Stimulated activated CD4-positive, alpha-beta T cell treated with anti-CD3 and anti-CD28 coated beads, Interleukin-4, amount 100 ng/mL, for 1 hour (primary cell): Measurements from ENCODE around the gene ZDHHC13.

Source experiments
- DNase-seq: peaks from one replicate; pipeline ENCODE4 v3.0.0-alpha.2; 2020

The ZDHHC13 gene

DNA sequence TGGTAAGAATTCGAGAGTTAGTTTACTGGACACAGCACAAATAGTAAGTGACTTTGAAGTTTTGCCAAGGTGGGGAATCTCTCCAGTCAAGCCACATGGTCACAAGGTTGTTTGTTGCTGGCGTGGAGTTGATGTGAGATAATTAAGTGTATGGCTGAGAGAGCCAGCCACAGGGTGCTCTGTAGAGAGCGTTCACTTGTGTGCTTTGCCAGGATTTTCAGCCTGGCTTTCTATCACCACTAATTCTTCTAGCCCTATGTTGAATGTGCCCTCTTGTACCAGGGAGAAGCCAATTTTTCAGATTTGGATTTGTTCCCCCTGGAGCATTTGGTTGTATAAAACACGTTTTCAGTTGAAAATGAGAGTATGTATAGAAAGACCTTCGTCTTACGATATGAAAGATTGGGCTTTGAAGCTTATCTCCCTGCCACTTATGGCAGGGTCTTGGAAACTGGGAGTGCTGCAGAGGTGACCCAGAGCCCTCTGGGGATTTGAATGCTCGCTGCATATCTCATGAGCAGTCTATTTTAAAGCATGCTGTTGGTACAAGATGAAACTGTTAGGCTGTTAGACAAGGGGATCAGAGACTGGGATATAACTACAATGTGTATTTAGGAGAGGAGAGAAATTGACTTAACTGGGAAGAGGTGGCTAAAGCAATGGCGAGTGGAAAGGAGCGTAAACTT, 56.2 kb downstream of the ZDHHC13 start:
- no peak for DNase-seq

DNA sequence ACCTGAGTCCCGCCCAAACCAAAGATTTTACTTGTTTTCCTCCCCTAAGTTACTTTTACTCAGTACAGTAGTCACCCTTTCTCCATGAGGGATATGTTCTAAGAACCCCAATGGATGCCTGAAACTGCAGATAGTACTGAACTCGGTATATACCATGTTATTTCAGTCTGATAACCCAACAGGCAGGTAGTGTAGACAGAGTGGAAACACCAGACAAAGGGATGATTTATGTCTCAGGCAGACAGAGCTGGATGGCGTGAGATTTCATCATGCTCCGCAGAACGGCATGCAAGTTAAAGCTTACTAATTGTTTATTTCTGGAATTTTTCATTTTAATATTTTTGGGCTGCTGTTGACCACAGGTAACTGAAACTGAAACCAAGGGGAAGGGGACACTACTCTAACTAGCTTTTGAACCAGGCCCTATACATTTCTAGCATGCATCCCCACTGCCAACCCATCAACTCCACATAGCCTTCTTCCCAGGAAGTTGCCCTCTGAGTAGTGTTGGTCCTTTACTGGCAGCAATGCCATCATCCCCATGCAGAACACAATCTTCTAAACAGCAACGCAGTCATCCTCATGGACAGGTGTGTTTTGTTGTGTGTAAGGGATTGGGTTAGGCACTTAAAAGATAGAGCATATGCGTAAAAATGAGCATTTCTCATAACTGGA, 57.1 kb downstream of the ZDHHC13 start:
- DNase-seq = no peak

DNA sequence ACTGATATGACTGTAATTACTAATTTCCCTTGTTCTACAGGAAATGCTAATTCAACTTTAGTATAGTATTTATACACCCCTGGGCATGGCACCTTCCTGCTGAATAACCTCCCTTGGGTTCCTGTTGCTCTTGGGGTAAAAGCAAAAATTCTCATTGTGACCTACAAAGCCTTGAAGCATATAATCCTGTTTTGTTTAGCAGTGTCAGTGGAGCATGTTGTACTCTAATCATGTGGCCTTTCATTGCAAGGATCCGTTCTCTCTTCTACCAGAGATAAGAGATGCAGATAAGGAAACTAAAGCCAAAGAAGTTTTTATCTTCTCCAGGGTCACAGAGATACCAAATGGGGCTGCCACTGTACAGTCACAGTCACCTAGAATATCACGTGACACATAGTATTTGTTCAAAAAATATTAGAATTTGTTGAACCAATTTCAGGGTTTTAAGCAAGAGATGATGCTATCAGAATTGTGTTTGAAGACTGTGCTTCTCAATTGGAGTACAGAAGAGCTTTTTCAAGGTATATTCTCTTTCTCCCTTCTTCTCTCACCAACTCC, 59.7 kb downstream of the ZDHHC13 start:
- no peak for DNase-seq

DNA sequence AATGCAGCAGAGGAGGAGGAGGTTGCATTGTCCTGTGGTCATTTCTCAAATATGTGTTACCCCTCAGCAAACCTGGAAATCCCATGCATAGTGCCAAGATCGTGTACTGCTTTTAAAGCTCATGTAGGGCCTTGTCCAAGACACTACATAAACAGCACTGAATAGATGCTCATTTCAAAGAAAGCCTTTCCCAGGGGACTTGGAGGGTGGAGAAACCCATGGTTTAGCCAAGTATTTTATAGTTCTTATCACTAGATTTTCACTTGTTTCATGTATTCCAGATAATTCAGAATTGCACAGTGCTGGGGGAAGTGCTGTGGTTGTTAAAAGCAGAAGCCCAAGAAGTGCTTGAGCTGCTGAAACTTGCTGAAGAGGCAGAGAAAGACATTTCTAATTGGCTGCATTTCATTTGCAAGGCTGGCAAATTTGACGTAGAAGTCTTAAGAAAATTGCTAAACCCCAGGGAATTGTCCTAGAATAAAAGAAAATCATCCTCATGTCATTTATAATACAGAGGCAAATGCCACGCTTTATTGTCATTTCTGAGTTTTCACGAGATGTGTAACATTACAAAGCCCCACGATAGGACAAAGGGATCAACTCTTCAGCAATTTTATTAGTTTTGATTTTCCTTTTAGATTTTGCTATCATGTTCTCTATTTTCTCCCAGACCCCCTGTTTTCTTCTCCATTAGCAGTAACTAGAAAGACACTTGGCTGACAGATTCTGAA, 64.7 kb downstream of the ZDHHC13 start:
- DNase-seq = no peak

DNA sequence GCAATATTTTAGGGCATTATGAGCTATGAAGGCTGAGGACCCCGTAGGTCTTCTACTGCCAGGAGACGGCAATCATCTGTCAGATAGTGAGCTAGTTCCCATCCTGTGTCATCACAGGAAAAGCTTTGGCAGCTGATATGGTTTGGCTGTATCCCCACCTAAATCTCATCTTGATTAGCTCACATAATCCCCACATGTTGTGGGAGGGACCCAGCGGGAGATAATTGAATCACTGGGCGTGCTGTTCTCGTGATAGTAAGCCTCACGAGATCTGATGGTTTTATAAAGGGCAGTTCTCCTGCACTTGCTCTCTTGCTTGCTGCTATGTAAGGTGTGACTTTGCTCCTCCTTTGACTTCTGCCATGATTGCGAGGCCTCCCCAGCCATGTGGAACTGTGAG, 66.7 kb downstream of the ZDHHC13 start:
- DNase-seq = no peak

DNA sequence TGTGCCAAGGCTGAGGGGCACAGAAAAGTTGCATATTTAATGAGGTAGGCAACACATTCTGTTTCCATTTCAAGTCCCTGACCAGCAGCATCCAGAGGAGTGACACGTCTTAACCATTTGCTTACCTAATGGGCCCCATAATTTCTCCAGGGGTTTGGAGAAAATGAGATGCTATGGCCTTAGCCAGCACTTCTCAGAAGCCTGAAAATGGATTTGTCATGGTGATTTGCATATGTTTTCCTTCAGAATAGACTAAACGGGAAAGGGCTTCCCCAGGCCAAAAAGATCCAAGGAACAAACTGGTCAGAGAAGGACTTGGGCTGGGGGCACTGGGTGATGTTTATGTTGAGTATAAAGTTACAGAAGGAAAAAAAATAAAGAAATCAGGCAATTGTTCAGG, 68.1 kb downstream of the ZDHHC13 start:
- DNase-seq = no peak

DNA sequence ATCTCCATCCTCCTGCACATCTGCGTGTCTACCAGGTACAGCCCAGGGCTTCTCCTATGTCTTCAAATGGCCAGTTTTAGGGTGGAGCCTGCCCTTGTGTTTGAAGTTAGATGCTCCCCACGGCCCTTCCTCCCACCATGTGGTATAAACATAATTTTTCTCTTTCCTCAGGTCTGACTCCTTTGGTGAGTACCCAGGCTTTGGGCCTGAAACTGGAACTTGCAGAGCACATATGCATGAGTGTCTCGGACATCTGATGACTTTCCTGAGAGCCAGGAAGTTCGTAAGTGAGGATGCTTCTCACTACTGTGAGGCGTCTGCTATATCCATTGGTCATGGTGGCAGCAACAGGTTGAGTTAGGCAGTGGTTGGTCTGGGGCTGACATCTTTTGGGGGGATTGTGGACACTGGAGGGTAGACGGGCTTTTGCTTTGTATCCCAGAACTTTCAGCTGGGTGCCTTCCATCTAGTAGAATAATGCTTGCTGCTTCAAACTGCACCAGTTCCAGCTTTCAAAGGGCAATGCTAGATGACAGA, 68.6 kb downstream of the ZDHHC13 start:
- DNase-seq = no peak

DNA sequence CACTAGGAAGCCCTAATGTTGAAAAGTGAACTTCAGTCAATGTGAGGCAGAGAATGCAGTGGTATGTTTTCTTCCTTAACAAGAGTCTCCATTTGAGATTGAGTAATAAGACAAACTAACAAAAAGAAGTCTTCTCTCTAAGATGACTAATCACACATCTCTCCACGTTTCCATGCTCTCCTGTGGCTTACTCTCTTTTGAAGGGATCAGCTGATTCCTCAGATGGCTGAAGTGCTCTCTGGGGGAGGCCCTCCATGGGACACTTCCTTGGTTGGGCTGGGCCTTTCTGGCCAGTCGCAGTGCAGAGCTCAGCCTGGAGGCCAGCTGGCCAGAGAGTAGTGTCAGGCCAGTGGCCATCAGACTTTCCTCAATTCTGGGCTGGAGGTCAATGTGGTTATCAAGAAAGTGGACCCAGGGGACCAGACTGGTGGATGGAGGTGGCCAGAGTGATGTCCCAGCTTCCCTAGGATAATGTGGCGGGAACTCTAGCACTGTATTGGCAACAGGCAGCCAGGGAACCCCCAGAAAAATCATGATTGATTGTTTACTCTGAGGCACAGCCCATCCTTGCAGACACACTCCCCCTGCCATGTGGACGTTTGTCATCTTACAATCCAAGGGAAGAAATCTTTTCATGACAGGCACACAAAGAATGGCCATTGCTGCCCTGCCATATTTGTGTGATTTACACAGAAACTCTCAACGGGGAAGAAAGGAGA, 70.3 kb downstream of the ZDHHC13 start:
- DNase-seq = no peak

DNA sequence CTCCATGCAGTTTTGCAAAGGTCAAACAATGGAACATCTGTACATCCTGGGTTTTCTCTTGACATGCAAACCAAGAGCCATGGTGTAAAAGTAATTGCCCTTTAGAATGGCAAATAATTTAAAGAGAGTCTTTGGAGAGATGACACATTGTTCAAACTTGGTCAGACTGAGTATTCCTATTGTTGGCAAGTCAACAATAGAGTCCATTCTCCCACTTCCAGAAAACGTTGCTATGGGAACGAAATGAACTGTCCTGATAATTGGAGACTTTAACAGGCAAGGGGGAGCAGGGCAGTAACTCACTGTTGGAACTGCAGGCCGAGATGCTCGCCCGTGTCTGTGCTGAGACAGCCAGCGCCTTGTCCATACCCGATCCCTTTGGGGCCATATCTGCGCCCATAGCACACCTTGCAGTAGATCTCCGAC, 70.9 kb downstream of the ZDHHC13 start:
- DNase-seq = no peak

DNA sequence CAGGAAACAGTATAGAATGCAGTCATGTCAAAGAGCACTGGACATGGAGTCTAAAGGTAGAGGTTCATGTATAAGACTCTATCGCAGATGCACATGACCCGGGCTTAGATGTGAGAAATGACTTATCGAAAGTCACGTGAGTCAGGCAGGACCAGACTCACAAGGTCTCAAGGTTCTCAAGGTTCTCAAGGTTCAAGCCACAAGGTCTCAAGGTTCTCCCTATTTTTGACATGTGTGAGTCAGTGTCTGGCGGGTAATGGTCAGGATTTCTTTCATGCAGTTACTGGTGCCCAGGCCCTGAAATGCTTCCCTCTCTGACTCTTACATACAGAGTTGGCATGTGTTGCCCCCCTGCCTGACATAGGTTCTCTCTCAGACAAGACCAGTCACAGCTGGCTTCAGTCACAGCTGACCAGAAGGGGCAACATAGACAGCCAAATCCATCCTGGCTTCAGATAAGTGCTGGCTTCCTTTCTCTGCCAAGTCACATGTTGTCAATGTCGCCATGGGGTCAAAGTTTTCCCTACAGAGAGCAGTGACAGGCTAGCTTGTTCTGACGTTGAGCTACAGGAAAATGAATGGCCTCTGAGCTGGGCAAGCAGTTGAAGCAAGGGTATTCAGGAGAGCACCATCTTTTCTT, 74.7 kb downstream of the ZDHHC13 start:
- DNase-seq = no peak

DNA sequence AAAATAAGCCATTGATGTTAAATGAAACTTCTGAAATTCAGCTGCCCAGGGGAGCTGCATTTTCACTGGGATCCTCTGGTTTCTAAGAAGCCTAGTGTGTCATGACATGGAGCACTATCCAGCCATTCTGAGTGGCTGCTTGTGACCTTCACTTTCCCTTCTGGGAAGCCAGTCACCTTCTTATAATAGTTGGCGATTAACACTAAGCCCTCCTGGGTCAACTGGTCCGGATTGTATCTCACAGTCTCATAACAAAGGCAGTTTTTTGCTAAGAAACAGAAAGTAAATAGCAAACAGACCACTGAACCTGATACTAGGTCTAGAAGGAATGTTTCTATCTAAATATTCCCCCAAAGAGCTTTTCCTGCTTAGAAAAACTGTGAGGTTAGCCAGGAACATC, 76.9 kb downstream of the ZDHHC13 start:
- DNase-seq = no peak

DNA sequence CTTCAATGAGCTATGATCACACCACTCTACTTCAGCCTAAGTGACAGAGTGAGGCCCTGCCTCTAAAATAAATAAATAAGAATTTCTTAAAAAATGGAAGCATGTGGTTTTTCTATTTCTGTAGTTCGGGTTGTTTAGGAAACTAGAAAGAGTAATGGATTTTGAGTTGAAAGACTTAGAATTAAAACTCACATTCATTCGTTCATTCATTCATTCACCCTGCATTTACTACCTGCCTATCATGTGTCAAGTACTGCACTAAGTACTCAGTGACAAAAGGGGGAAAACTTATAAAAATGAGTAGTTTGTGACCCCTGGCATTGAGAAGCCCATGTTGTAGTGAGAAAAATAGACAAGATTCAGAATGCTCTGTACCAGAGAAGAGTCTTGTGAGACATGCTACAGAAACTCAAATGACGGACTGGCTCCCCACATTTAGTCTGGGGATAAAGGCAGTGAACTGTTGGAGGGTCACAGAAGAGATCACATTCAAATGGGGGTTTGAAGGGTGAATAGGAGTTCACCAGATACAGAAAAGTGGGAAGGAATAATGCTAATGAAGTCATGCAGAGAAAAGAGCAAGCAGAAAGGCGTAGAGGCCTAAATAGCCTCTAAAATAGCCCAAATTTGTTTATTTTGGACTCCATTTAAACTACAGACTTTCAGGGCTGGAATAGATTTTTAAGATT, 77.8 kb downstream of the ZDHHC13 start:
- no peak for DNase-seq

DNA sequence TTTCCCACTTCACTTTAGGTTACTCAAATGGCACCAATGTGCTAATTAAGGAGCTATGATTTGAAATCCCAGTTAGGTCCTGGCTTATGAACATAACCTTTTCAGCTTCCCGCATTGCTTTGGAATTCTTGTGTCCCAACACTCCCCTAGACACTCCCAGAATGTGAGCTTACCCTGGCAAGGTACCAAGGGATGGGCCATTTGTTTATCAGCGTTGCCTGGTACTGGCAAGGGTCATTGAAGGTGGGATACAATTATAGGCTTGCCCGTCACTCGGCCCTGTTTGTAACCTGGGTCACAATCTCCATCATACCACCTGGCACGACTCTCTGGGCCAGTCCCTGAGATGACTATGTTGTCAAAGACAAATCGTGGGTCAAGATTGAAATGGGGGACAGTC, 79.5 kb downstream of the ZDHHC13 start:
- no peak for DNase-seq

DNA sequence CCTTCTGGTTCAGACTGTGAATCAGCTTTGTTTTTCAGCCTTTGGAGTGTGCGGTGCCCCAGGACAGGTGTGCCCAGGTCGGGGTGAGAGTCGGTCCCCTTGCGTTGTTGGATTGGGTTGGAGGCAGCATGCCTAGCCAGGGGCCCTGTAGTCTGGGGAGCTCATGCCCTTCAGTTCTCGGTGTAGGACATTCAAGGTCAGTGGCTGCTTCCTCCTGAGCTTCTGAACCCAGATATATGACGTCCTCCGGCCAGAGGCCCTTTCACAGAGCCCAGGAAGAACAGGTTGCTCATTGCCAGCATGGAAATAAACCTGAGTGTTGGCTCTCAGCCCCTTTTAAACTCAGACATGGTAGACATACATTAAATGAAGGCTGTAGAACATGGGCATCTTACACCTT, 82.1 kb downstream of the ZDHHC13 start:
- DNase-seq = no peak

DNA sequence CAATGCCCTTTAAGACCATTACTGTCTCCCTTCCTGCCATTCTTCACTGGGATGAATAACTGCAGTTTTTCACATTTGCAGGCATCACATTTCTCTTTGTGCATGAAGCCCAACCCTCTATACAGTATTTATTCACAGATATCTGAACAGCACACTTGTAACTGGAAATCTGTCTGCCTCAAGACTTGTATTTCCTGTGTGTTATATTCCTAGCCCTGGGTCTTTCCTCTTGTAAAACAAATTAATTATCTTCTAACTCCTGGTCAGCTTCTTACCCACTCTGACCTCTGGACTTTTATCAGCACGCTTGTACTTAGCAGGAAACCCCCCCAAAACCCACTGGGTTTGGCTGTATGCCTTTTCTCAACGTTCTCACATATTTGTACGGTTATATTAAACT, 82.8 kb downstream of the ZDHHC13 start:
- no peak for DNase-seq

DNA sequence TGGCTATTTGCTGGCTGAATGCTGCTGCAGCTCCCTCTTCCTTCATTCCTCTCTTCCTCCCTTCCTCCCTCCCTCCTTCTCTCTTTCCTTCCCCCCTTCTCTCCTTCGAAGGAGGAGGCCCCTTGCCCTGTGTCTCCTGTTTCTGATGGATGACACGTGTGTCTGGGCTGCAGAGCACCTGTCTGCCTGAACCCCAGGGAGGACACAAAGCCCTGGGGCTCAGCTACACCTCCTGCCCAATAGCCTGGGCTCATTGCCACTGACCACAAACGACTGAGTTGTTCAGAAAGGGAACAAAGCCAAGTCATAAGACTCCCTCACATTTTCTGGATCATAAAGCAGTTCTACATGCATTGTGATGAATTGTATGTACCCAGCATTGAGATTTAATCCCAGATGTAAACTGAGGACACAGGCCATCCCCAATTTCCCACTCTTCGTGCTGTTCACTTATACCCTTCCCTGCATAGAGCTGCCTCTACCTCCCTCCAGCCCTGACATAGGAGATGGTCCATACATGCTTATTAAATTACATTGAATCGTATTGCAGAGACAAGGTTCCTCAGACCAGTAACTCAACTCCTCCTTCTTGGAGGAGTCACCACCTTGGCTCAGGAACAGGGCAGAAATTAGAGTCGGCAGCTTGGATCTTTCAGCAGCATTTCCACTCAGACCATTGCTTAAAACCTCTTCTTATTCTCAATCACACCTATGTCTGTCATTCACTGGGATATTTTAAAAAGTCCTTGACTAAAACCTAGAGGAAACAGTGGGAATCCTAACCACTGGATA, 83.6 kb downstream of the ZDHHC13 start:
- DNase-seq = no peak

DNA sequence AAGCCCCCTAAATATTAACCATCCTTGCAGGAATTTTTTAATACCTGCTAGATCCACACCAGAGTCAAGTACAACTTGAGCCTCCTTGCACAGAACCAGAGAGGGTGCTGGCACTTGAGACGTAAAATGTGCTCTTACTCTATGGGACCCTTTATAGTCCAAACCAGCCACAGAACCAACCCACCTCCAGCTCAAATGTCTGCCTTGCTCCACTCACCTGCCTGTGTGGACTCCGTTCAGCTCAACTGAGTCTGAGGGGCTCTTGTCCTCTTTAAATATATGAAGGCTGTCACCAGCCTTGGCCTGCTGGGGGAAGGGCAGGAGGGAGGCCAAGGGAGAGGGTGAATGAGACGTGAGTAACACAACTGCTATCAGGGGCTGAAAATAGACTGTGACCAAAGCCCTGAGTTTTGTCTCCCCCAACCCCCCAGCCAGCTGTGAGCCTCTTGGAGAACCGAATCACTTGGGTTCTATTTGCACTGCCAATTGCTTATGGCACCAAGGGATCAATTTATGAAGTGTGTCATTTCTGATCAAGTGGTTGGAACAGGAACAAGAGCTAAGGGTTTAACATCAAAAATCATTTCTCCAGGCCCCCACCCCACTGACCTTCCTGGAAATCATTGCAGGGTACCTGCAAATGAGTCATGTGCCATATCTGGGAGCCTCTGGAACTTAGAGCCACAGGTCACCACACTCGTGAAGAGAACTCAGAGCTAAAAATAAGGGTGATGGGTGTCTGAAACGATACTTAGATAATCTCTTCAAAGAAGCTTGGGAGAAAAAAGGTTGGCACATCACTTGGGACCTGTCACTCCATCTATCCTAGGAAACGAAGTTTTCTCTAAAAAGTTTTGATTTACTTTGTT, 85.0 kb downstream of the ZDHHC13 start, which contains the start of gene CSRP3:
CSRP3 (minus strand) TSS at position 247 of the 869 bp plus-strand sequence. CDS start 9,535 bp downstream, outside the sequence.
- DNase-seq = no peak

DNA sequence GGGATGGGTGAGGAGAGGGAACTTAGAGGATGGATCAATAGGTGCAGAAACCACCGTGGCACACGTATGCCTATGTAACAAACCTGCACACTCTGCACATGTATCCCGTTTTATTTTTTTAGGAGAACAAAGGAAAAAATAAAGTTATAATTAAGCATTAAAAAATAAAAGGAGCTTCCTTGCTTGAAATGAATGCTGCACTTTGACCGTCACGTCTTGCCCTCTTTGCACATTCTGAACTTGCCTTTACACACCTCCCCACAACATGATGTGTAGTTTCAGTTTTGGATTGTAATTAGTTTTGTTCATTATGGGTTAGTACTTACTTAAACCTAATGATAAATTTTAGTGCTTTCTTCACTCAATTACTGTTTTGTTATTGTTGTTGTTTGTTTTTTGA, 87.9 kb downstream of the ZDHHC13 start:
- DNase-seq = no peak

DNA sequence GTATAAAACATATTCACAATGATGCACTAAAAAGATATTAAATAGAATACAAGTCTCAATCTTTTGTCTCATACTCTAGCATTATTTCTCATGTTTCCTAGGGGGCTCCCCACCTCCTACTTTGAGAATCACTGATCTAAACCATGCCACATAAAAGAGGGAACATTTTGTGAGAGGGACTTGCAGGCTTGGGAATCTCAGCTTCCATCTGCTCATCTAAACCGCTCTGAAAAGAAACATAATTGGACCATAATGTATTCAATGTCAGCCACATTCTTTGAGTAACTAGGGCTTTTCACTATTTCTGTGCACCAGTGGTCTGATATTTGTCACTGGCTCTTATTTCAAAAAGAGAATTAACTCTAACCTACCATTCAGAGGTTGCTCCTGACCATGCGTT, 91.2 kb downstream of the ZDHHC13 start:
- DNase-seq = no peak
